Activated CD4-positive, alpha-beta memory T cell treated with anti-CD3 and anti-CD28 coated beads, Interleukin-2, amount 10 ng/mL, durations not matched to agents 7 days and 5 days (primary cell): ENCODE results near the gene NT5DC4. TPM values are rescaled to one million over a fixed set of nuclear protein-coding genes. Genes with fewer than 3 reads are reported as not detected.

Experiments used
- CTCF ChIA-PET: fragments of 350-600 bp; sonication (Branson Sonifier 250); formaldehyde crosslinking; loops from one replicate; lab custom pipeline; 2021; ENCODE audit warnings: antibody characterized with exemption, inconsistent platforms; lab: Charles Lee
- POLR2A ChIA-PET: fragments of 350-600 bp; sonication (Branson Sonifier 250); formaldehyde crosslinking; loops from one replicate; lab custom pipeline; 2021; ENCODE audit warnings: antibody characterized with exemption; lab: Charles Lee
- DNase-seq: peaks from one replicate; pipeline ENCODE4 v3.0.0-alpha.2; 2020
- H3K27ac Mint-ChIP-seq: one replicate; pipeline ENCODE4 v1.8.0; 2021; ENCODE audit warnings: mild to moderate bottlenecking, mixed read lengths
- H3K27me3 Mint-ChIP-seq: one replicate; pipeline ENCODE4 v1.8.0; 2021; ENCODE audit warnings: mixed read lengths
- H3K36me3 Mint-ChIP-seq: one replicate; pipeline ENCODE4 v1.8.0; 2021; ENCODE audit warnings: low read depth, mixed read lengths
- H3K4me1 Mint-ChIP-seq: one replicate; pipeline ENCODE4 v1.8.0; 2021; ENCODE audit warnings: mixed read lengths
- H3K4me3 Mint-ChIP-seq: one replicate; pipeline ENCODE4 v1.8.0; 2021; ENCODE audit warnings: mild to moderate bottlenecking, mixed read lengths
- H3K9me3 Mint-ChIP-seq: one replicate; pipeline ENCODE4 v1.8.0; 2021; ENCODE audit warnings: mixed read lengths
- total RNA-seq, 2 experiments: library from RNA; stranded (reverse); gene quantifications; one replicate each; pipeline ENCODE4 v1.2.3, GENCODE V29; 2021

The NT5DC4 gene
- total RNA-seq, 2 experiments from 2014 or later = not detected

GRCh38 chr2:112737542-112738232 lies 16.9 kb downstream of the NT5DC4 start:
- peaks cover 64% of the 10 kb centered on the region for H3K36me3 Mint-ChIP-seq
- no peaks in the 10 kb centered on the region for H3K4me1 Mint-ChIP-seq
- DNase-seq = no peak
- no peak overlapping the region for H3K4me3 Mint-ChIP-seq
- CTCF ChIA-PET = interaction anchor here (0.7 to 3.2 kb wide), 8 partner anchors 9 to 204 kb away, joined by 3 to 18 read pairs (median 4); no protein-coding TSS in a partner anchor
- no peak overlapping the region for H3K27ac Mint-ChIP-seq
- H3K9me3 Mint-ChIP-seq = no peaks in the 10 kb centered on the region
- POLR2A ChIA-PET = interaction anchor here (1.0 kb wide), 1 partner anchor 90 kb away, joined by 3 read pairs; no protein-coding TSS in a partner anchor
- no peaks in the 10 kb centered on the region for H3K27me3 Mint-ChIP-seq

GRCh38 chr2:112740527-112740926 lies 19.7 kb downstream of the NT5DC4 start:
- Mint-ChIP-seq H3K4me1 (no peaks in the 10 kb centered on the region), H3K27ac (no peak overlapping the region), H3K27me3 (no peaks in the 10 kb centered on the region), H3K4me3 (no peak overlapping the region), H3K36me3 (peaks cover 77% of the 10 kb centered on the region), H3K9me3 (no peaks in the 10 kb centered on the region)
- ChIA-PET POLR2A (interaction anchor here (0.6 to 1.6 kb wide), 6 partner anchors 9 to 144 kb away, joined by 3 to 7 read pairs (median 4); no protein-coding TSS in a partner anchor), CTCF (interaction anchor here (1.6 to 6.1 kb wide), 4 partner anchors 9 to 201 kb away, joined by 3 to 40 read pairs (median 5); no protein-coding TSS in a partner anchor)
- DNase-seq = no peak

- Mint-ChIP-seq H3K4me1 (peaks cover 57% of the 10 kb centered on the region), H3K36me3 (peaks cover 80% of the 10 kb centered on the region), H3K9me3 (no peaks in the 10 kb centered on the region), H3K4me3 (no peak overlapping the region), H3K27me3 (no peaks in the 10 kb centered on the region), H3K27ac (peak overlapping the region; percentile 74)
- ChIA-PET POLR2A (interaction anchor here (0.7 to 2.9 kb wide), 13 partner anchors 10 to 213 kb away, joined by 3 to 24 read pairs (median 4); no protein-coding TSS in a partner anchor), CTCF (interaction anchor here (0.5 to 8.3 kb wide), 32 partner anchors 9 to 300 kb away, joined by 3 to 188 read pairs (median 5); no protein-coding TSS in a partner anchor)
- peak; percentile 86 for DNase-seq
Measured at GRCh38 chr2:112749755-112750559, 29.1 kb downstream of the NT5DC4 start.

GRCh38 chr2:112750560-112750843 lies 29.7 kb downstream of the NT5DC4 start:
- Mint-ChIP-seq H3K9me3 (no peaks in the 10 kb centered on the region), H3K4me3 (no peak overlapping the region), H3K27me3 (no peaks in the 10 kb centered on the region), H3K36me3 (peaks cover 83% of the 10 kb centered on the region), H3K4me1 (peaks cover 62% of the 10 kb centered on the region), H3K27ac (peak overlapping the region; percentile 74)
- DNase-seq = no peak
- ChIA-PET POLR2A (interaction anchor here (0.9 to 2.9 kb wide), 7 partner anchors 10 to 192 kb away, joined by 3 to 24 read pairs (median 7); no protein-coding TSS in a partner anchor), CTCF (interaction anchor here (0.5 to 8.3 kb wide), 15 partner anchors 10 to 299 kb away, joined by 3 to 188 read pairs (median 6); no protein-coding TSS in a partner anchor)

GRCh38 chr2:112751451-112752197 lies 30.8 kb downstream of the NT5DC4 start:
- ChIA-PET POLR2A (interaction anchor here (0.8 to 2.1 kb wide), 6 partner anchors 8 to 133 kb away, joined by 3 to 12 read pairs (median 4); partner anchors contain the start of genes CKAP2L and SLC20A1), CTCF (interaction anchor here (0.8 to 8.3 kb wide), 6 partner anchors 10 to 190 kb away, joined by 3 to 188 read pairs (median 3); no protein-coding TSS in a partner anchor)
- H3K9me3 Mint-ChIP-seq = no peaks in the 10 kb centered on the region
- H3K36me3 Mint-ChIP-seq = peaks cover 86% of the 10 kb centered on the region
- DNase-seq = no peak
- no peaks in the 10 kb centered on the region for H3K27me3 Mint-ChIP-seq
- H3K27ac Mint-ChIP-seq = peak overlapping the region; percentile 23
- H3K4me3 Mint-ChIP-seq = no peak overlapping the region
- peaks cover 73% of the 10 kb centered on the region for H3K4me1 Mint-ChIP-seq

GRCh38 chr2:112752667-112753066 lies 31.8 kb downstream of the NT5DC4 start:
- Mint-ChIP-seq H3K9me3 (no peaks in the 10 kb centered on the region), H3K27me3 (no peaks in the 10 kb centered on the region), H3K36me3 (peaks cover 88% of the 10 kb centered on the region), H3K27ac (no peak overlapping the region), H3K4me3 (no peak overlapping the region), H3K4me1 (peaks cover 76% of the 10 kb centered on the region)
- DNase-seq = no peak
- ChIA-PET POLR2A (interaction anchor here (1.0 to 2.1 kb wide), 6 partner anchors 9 to 133 kb away, joined by 3 to 12 read pairs (median 4); partner anchors contain the start of genes CKAP2L and SLC20A1), CTCF (interaction anchor here (0.9 to 8.3 kb wide), 6 partner anchors 10 to 189 kb away, joined by 3 to 188 read pairs (median 4); no protein-coding TSS in a partner anchor)

- ChIA-PET POLR2A (interaction anchor here (0.9 to 3.1 kb wide), 6 partner anchors 9 to 186 kb away, joined by 3 to 17 read pairs (median 3); partner anchors contain the start of genes CKAP2L and SLC20A1), CTCF (interaction anchor here (0.6 to 8.3 kb wide), 4 partner anchors 131 to 273 kb away, joined by 3 to 188 read pairs (median 20); no protein-coding TSS in a partner anchor)
- Mint-ChIP-seq H3K27me3 (no peaks in the 10 kb centered on the region), H3K36me3 (peaks cover 89% of the 10 kb centered on the region), H3K4me1 (peaks cover 80% of the 10 kb centered on the region), H3K9me3 (no peaks in the 10 kb centered on the region), H3K27ac (no peak overlapping the region), H3K4me3 (no peak overlapping the region)
- DNase-seq = no peak
Measured at GRCh38 chr2:112754564-112754963, 33.7 kb downstream of the NT5DC4 start.

GRCh38 chr2:112755444-112755843 lies 34.6 kb downstream of the NT5DC4 start:
- no peak for DNase-seq

GRCh38 chr2:112756207-112756606 lies 35.4 kb downstream of the NT5DC4 start:
- CTCF ChIA-PET = interaction anchor here (1.1 to 8.3 kb wide), 3 partner anchors 126 to 185 kb away, joined by 3 to 188 read pairs (median 38); no protein-coding TSS in a partner anchor
- peaks cover 70% of the 10 kb centered on the region for H3K4me1 Mint-ChIP-seq

More at GRCh38 chr2:112755444-112755843, 34.6 kb downstream of the NT5DC4 start:
- POLR2A ChIA-PET = interaction anchor here (0.9 to 3.1 kb wide), 6 partner anchors 8 to 185 kb away, joined by 3 to 17 read pairs (median 3); partner anchors contain the start of gene CKAP2L
- CTCF ChIA-PET = interaction anchor here (1.1 to 8.3 kb wide), 4 partner anchors 127 to 274 kb away, joined by 3 to 188 read pairs (median 20); no protein-coding TSS in a partner anchor
- Mint-ChIP-seq H3K4me3 (no peak overlapping the region), H3K27ac (peak overlapping the region; percentile 25), H3K36me3 (peaks cover 81% of the 10 kb centered on the region), H3K27me3 (no peaks in the 10 kb centered on the region), H3K9me3 (no peaks in the 10 kb centered on the region), H3K4me1 (peaks cover 74% of the 10 kb centered on the region)

GRCh38 chr2:112757265-112757664 lies 36.4 kb downstream of the NT5DC4 start:
- no peaks in the 10 kb centered on the region for H3K27me3 Mint-ChIP-seq
- no peak for DNase-seq
- H3K27ac Mint-ChIP-seq = no peak overlapping the region
- ChIA-PET CTCF (no interaction called here), POLR2A (no interaction called here)
- peaks cover 82% of the 10 kb centered on the region for H3K36me3 Mint-ChIP-seq
- no peak overlapping the region for H3K4me3 Mint-ChIP-seq
- H3K4me1 Mint-ChIP-seq = peaks cover 73% of the 10 kb centered on the region
- H3K9me3 Mint-ChIP-seq = no peaks in the 10 kb centered on the region

More at GRCh38 chr2:112756207-112756606, 35.4 kb downstream of the NT5DC4 start:
- POLR2A ChIA-PET = interaction anchor here (0.9 to 3.1 kb wide), 3 partner anchors 7 to 129 kb away, joined by 3 to 17 read pairs (median 3); partner anchors contain the start of gene CKAP2L
- H3K9me3 Mint-ChIP-seq = no peaks in the 10 kb centered on the region
- no peak overlapping the region for H3K27ac Mint-ChIP-seq
- DNase-seq = no peak
- no peaks in the 10 kb centered on the region for H3K27me3 Mint-ChIP-seq
- H3K36me3 Mint-ChIP-seq = peaks cover 79% of the 10 kb centered on the region
- H3K4me3 Mint-ChIP-seq = no peak overlapping the region

GRCh38 chr2:112758711-112759110 lies 37.9 kb downstream of the NT5DC4 start:
- Mint-ChIP-seq H3K4me3 (no peak overlapping the region), H3K27ac (no peak overlapping the region), H3K9me3 (no peaks in the 10 kb centered on the region), H3K27me3 (no peaks in the 10 kb centered on the region), H3K36me3 (peaks cover 84% of the 10 kb centered on the region), H3K4me1 (peaks cover 77% of the 10 kb centered on the region)
- DNase-seq = no peak
- POLR2A ChIA-PET = no interaction called here
- CTCF ChIA-PET = no interaction called here
